Measurements from ENCODE around the gene ST3GAL4. TPM values are rescaled to one million over a fixed set of nuclear protein-coding genes. Genes with fewer than 3 reads are reported as not detected.

Gene ST3GAL4
- total RNA-seq, 2 experiments from 2014 or later, result 13.6 to 13.9 TPM

GRCh38 chr11:126328444-126328843 lies 27.0 kb upstream of the ST3GAL4 start:
- CTCF ChIA-PET, result no interaction called here
- POLR2A ChIA-PET, result interaction anchor here (1.5 kb wide), 1 partner anchor 9 kb away, joined by 3 read pairs; no protein-coding TSS in a partner anchor

GRCh38 chr11:126328938-126329643 lies 26.4 kb upstream of the ST3GAL4 start:
- ChIA-PET CTCF (no interaction called here), POLR2A (interaction anchor here (1.5 kb wide), 1 partner anchor 10 kb away, joined by 3 read pairs; no protein-coding TSS in a partner anchor)

GRCh38 chr11:126329644-126330211 lies 25.8 kb upstream of the ST3GAL4 start:
- ChIA-PET CTCF (no interaction called here), POLR2A (interaction anchor here (1.5 kb wide), 1 partner anchor 10 kb away, joined by 3 read pairs; no protein-coding TSS in a partner anchor)

GRCh38 chr11:126331286-126331685 lies 24.2 kb upstream of the ST3GAL4 start:
- ChIA-PET CTCF (no interaction called here), POLR2A (no interaction called here)

- POLR2A ChIA-PET, result interaction anchor here (0.6 kb wide), 1 partner anchor 1706 kb away, joined by 3 read pairs; no protein-coding TSS in a partner anchor
- CTCF ChIA-PET, result no interaction called here
These were observed 23.2 kb upstream of the ST3GAL4 start for GRCh38 chr11:126332221-126332711.

GRCh38 chr11:126333142-126333541 lies 22.3 kb upstream of the ST3GAL4 start:
- ChIA-PET POLR2A (no interaction called here), CTCF (no interaction called here)

- CTCF ChIA-PET, result no interaction called here
- POLR2A ChIA-PET, result no interaction called here
These were observed 20.6 kb upstream of the ST3GAL4 start for GRCh38 chr11:126334659-126335462.

GRCh38 chr11:126335463-126335760 lies 20.1 kb upstream of the ST3GAL4 start:
- POLR2A ChIA-PET, result no interaction called here
- CTCF ChIA-PET, result no interaction called here

GRCh38 chr11:126336138-126336541 lies 19.3 kb upstream of the ST3GAL4 start:
- POLR2A ChIA-PET, result no interaction called here
- CTCF ChIA-PET, result no interaction called here

GRCh38 chr11:126336671-126337101 lies 18.8 kb upstream of the ST3GAL4 start:
- ChIA-PET POLR2A (no interaction called here), CTCF (no interaction called here)

- ChIA-PET POLR2A (no interaction called here), CTCF (no interaction called here)
These were observed 18.4 kb upstream of the ST3GAL4 start for GRCh38 chr11:126337126-126337473.

GRCh38 chr11:126337474-126338241 lies 17.8 kb upstream of the ST3GAL4 start:
- ChIA-PET CTCF (no interaction called here), POLR2A (no interaction called here)

- POLR2A ChIA-PET, result no interaction called here
- CTCF ChIA-PET, result no interaction called here
These were observed 17.0 kb upstream of the ST3GAL4 start for GRCh38 chr11:126338346-126339055.

GRCh38 chr11:126339073-126339862 lies 16.2 kb upstream of the ST3GAL4 start:
- CTCF ChIA-PET, result no interaction called here
- POLR2A ChIA-PET, result no interaction called here

- ChIA-PET CTCF (no interaction called here), POLR2A (interaction anchor here (0.7 kb wide), 1 partner anchor 15 kb away, joined by 5 read pairs; no protein-coding TSS in a partner anchor)
These were observed 15.5 kb upstream of the ST3GAL4 start for GRCh38 chr11:126339863-126340434.

GRCh38 chr11:126340960-126341606 lies 14.4 kb upstream of the ST3GAL4 start:
- CTCF ChIA-PET, result no interaction called here
- POLR2A ChIA-PET, result no interaction called here

GRCh38 chr11:126341760-126342161 lies 13.7 kb upstream of the ST3GAL4 start:
- POLR2A ChIA-PET, result no interaction called here
- CTCF ChIA-PET, result no interaction called here

GRCh38 chr11:126343051-126343450 lies 12.4 kb upstream of the ST3GAL4 start:
- ChIA-PET POLR2A (interaction anchor here (0.7 kb wide), 1 partner anchor 33 kb away, joined by 3 read pairs; no protein-coding TSS in a partner anchor), CTCF (no interaction called here)
